HG02973 (cell line): ENCODE measurements around the gene FAM240B.

Experiments
- ATAC-seq: cut with Tn5 transposase; IDR thresholded peaks from one replicate; pipeline ENCODE4 v1.9.1; 2021; ENCODE audit warnings: moderate library complexity; ENCODE audit not compliant: unreplicated experiment

The FAM240B gene

DNA sequence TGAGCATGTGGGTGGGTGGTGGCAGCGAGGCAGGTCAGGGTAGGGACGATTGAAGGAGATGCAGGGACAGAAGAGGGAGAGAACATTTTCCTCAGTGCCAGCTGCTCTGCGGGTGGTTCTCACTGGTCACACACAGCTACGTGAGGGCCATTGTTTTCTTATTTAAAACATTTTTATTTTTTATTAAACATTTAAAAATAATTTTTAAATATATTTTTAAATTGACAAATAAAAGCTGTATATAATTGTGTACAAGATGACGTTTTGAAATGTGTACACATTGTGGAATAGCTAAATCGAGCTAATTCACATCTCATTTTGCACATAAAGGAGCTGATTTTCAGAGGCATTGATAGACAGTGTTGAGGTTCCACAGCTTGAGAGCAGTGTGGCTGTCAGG lies 14.0 kb downstream of the FAM240B start:
- no peak for ATAC-seq

DNA sequence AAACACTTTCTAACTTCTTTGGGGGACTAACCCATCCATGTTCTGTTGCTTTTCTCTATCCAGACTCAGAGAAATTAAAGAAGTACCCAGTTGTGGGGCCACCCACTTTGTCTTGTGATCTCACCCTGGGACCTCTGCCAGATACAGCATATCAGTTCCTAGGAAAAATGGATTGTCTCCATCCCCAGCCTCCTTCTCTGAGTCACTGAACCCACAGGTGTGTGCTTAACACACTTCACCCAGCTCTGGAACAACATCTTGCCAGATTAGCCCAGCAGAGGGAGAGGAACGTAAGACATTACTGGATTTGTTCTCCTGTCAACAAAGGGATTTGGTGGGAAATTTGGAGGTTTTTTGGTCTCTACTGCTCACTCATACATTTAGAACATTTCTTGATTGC lies 19.2 kb downstream of the FAM240B start:
- ATAC-seq = no peak

DNA sequence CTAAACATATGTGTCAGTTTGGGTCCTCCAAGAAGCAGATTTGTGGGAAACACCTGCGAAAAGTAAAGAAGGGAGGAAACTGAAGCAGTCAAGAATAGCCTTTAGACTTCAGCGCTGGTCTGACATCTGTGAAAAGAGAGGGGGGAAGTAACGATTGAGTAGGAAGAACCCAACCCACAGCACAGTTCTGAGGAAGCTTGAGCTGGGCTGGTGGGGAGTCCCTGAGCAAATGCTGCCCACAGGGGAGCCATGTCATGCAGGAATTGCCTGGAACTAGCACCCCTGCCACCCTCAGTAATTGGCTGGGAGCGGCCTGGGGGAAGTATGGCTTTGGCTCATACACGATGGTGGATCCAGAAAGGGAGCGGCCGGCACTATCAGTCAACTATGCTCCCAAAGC lies 20.6 kb downstream of the FAM240B start:
- no peak for ATAC-seq

DNA sequence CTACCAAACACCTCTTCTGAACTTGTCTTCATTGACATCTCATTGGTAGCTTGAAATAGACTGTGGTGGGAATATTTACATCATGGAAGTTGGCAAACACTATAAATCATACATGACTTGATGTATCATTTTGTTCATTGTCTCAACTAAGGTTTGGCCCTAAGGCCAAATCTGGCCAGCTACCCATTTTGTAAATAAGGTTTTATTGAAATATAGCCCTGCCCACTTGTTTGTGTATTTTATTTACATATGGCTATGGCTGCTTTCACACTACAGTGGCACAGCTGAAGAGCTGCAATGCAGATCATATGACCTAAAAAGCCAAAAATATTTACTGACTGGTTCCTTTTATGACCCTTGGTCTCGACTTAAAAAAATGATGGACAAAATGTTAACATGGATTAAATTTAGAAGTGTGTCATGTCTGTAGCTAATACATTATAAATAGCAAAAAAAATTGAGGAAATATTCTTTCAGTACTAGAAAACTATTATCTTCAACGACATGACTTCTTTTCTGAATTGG lies 22.1 kb downstream of the FAM240B start:
- ATAC-seq = no peak

DNA sequence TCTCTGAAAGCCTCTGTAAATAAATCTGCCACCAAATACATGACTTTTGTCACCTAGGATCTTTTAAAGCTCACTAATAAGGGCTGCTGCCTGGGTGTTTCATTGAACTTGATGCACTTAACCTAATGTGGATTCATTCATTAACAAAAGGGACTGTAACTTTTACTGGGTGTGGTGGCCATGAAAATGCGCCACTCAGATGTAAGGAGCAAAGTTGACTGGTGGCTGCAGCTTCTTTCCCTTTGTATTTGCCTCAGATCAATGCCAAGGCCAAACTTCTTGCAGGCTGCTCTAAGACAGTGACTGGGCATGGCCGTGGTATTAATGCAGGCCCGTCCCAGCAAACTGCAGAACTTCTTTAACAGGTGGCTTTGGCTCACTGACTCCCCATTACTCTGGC lies 22.9 kb downstream of the FAM240B start:
- ATAC-seq = no peak

DNA sequence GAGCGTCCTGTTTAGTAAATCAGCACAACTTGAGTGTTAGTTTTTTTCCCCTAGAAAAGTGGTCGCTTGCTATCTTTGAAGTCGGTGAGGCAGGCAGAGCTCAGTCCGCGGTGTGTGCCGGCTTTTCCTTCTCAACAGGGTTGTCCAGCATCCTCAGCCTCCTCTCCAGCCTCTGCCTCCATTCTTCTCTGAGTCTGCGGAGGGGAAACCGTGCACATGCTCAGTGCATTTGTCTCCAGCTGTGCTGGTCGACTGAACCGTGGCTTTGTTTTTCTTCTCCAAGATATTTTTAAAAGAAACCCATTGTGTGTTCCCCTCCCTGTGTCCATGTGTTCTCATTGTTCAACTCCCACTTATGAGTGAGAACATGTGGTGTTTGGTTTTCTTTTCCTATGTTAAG lies 25.3 kb downstream of the FAM240B start:
- ATAC-seq = no peak

DNA sequence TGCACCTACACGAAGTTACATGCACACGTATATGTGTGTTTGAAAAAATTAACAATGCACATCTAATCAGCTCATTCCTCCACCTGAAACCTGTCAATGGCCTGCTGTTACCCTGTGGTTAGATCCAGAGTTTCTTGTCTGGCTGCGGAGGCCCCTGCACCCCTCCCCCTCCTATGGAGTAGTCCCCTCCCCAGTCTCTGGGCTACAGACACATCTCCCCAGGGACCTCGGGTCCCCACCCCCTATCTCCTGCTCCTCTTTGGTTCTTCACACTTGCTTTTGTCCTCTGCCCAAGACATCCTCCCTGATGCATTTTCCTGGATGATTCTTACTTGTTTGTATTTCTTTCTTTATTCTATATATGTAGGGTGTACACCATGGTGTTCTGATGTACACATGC lies 27.2 kb downstream of the FAM240B start:
- no peak for ATAC-seq

DNA sequence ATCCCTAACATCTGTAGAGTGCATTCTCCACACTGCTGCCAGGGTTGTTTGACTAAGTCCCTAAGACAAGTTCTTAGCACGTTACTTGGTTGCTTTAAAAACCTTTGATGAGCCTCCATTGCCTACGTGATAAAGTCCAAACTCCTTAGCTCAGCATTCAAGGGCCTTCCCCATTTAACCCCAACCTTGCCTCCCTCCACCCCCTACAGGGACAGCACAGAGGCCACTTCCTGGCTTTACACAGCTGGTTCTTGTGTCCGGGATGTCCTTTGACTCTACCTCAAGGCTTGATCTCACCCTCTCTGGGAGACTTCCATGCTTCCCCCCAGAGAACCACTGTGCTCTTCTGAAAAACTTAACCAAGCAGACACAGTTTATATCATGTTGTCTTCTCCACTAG lies 29.4 kb downstream of the FAM240B start:
- no peak for ATAC-seq

DNA sequence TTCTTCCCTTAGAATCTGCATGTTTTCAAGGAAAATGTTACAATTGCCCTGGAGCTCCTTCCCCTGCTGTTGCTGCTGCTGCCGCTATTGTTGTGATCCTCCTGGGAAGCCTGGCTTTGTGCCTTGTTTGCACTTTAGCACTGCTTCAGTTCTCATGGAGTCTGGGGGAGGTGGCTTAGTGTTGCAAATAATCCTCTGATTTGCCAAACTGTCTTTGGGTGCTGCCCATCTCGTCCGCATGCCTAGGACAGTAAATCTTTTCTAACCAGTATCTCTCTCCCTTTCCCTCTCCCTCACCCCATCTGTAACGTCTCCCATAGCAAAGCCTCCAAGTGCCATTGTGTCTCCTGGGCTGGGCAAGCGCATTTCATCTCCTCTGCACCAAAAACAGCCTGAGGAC lies 30.3 kb downstream of the FAM240B start:
- no peak for ATAC-seq

DNA sequence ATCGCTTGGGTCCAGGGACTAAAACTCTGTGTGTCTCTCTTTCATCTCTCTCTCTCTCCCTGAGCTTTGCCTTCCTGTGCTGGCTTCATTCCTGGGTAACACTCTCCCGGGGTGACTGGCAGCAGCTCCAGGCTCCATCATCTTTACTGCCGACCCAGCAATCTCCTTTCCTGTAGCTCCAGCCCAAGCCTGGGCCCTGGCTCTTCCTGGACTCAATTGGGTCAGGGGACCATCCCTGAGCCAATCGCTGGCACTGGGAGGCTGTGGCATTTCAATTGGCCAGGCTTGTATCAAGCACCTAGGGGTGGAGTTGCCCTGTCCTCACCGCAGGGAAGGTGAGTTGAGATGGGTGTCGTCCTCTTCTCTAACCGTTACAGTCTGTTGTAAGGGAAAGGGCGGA lies 31.9 kb downstream of the FAM240B start:
- no peak for ATAC-seq

DNA sequence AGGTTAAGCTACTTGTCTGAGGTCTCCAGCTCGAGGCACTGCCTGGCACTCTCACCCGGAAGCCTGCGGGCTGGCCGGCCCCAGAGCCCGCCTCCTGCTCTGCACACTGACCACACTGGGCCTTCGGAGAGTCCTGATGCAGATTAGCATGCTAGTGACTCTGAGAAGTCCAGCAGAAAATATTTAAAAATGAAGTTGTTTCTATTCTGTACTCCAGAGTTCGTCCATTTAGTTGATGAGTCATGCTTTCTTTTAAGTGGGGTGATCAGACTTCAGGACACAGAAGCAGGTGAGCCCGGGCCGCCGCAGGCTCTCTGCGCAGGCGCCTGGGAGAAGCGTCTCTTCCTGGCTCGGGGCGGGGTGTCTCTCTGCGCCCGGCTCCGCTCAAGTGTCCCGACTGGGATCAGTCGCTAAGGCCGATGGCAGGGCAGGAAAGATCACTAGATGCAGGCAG lies 32.5 kb downstream of the FAM240B start:
- no peak for ATAC-seq

DNA sequence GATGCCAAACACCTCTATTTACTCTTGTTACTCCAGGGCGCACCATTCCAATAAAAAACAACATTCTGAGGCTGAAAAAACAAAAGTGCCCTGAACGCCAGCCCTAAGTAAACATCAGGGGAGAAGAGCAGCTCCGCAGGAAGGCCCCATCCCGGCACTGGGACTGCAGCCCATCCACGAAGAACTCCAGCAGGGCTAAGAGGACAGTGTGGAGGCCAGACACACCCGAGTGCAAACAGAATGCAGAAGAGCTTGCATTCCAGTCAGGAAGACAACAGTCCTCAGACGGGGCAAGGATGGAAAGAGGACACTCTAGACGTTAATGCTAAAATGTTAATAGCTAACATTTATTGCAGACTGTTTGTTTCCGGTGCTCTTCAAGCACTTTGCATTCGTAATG lies 33.0 kb downstream of the FAM240B start:
- no peak for ATAC-seq

DNA sequence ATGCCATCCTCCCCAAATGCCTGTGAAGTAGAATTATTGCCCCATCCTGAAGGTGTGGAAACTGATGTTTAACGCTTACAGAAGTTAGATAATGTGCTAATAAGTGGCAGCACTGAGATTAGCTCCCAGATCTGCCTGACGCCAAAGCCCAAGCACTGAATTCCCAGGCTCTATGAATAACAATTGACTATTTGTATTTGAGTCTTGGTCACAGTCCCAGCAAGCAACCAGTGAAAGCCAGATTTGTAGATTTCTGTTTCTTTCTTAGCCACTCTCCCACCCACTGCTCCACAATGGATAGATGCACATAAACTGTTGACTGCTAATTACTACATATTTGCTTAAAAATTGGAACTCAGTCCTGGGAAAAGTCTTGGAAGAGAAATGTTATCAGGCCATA lies 34.4 kb downstream of the FAM240B start:
- no peak for ATAC-seq

DNA sequence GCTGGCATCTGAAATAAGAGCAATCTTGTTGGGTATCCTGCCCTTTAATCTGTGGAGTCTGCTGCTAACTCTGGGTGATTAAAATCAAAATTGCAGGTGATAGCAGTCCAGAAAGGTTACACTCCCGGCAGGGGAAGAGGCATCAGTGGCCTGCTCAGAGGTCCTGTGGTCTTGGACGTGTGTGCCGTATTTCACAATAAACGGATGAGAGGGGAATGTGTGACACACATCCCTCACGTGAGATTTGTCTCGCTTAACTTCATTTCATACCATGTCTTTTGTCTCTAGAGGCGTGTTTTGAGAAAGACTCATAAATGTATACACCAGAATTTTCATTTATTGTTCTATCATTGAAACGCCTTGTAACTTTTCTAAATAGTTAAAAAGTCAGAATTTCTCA lies 36.6 kb downstream of the FAM240B start:
- ATAC-seq = no peak

DNA sequence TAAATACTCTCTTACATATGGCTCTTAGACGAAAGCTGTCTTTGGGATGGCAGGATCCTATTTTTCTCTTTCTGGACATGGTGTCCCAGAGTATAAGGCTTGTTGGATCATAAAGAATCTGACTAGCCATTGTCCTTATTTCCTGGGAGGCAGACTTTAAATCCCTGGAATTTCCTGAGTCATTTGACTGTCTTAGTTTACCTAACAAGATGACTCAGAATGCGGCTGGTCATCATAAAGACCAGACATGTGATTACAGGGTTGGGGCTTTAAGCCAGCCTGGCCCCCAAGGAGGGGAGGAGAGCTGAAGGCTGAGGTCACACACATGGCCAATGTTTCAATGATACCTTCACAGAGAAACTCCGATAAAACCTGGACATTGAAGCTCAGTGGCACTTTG lies 37.2 kb downstream of the FAM240B start:
- ATAC-seq = no peak

DNA sequence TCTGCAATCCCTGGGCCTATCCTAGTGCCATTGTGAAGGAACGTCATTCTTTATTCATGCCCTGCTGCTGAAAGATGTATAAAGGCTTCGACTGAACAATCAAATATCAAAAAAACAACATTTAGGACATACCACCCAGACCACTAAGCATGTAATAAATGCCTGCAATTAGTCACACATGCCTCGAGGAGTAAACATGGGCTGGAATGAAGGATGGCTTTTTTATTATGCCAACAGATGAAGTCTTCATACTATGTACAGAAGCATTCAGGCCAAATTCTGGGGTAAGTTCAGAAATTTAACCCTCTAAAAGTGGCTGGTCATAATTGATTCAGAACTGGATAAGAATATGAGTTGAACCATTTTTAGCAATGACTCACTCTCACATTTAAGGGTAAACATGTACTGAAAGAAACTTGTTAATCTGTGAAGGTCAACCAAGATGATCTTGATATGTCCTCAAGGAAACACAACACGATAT lies 38.1 kb downstream of the FAM240B start:
- ATAC-seq = no peak

DNA sequence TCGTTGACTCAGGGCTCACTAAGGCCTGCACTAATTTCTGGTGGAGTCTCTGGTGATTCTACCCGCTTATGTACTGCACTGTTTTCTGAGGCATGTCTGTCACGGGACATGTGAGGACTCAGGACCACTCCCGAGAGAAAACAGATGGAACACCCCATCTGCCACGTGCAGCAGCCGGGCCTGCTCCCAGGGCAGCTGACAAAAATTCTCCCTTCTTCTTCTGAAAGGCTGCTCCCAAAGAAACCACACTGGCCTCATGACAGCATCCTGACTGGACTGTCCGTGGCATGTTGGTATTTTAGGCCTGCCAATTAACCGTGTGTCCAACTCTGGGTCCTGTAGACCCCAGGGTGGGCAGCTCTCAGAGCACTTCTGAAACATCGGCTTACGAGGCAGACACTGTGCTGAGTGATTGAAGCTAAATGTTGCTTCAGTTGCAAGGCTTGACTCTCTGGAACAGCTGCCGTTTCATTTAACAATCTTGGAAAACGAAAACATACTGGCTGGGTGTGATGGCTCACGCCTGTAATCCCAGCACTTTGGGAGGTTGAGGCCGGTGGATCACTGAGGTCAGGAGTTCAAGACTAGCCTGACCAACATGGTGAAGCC lies 39.0 kb downstream of the FAM240B start:
- ATAC-seq = no peak

DNA sequence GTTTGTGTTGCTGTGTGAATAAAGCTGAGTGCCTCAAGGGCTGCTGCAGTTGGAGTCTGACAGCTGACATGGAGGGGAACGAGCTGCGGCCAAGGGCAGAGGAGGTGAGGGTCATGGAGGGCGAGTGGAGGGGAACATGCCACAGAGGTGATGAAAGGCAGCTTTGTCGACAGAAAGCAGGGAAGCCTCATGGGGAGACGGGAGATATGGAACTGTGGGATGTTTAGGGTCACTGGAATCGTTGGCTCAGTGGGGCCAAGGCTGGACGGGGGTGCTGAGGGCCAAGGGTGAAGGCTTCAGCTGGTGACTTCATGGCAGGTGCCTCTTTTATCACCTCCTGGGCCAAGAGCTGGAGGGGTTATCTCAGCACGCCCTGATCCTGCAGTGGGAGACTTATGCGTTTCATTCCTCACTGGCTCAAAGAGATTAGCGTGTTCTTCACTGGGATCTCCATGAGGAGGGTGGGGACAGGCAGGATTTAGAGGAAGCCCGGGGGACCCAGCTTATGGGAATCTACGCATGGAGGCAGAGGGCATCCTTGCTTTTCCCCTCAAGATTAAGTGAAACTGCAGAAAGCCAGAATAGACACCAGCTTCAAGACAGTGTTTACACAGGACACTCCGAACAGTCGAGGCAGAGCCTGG lies 42.2 kb downstream of the FAM240B start:
- ATAC-seq = no peak

DNA sequence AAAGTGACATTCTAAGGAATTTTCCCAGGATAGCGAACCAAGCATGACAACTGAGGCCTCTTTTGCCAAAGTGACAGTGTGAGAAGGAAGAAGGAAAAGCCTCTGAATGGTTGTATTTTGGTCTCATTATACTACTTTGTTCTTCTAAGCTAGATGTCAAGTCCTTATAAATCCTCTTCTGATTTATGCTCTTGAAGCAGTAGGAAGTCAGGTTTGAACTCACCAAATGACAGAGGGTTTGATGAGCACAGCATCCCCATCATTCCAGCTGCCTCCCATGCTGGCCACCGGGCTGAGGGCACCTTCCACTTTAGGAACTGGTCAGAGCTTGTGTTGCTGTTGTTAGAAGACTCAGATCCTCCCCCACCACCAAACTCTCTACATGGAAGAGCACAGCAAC lies 44.1 kb downstream of the FAM240B start:
- ATAC-seq = no peak

DNA sequence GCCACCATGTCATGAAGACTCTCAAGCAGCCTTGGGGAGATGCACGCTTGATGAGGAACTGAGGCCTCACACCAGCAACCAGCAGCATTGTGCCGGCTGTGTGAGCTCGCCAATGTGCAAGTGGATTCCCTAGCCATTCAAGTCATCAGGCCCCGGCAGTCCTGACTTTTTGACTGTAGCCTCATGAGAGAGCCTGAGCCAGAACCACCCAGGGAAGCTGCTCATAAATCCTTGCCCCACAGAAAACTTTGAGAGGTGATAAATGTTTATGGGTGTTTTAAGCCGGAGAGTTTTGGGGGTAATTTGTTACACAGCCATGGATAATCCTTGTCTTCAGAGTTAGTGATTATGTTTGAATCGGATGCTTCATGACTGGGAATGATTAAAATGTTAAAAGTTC lies 44.7 kb downstream of the FAM240B start:
- no peak for ATAC-seq

DNA sequence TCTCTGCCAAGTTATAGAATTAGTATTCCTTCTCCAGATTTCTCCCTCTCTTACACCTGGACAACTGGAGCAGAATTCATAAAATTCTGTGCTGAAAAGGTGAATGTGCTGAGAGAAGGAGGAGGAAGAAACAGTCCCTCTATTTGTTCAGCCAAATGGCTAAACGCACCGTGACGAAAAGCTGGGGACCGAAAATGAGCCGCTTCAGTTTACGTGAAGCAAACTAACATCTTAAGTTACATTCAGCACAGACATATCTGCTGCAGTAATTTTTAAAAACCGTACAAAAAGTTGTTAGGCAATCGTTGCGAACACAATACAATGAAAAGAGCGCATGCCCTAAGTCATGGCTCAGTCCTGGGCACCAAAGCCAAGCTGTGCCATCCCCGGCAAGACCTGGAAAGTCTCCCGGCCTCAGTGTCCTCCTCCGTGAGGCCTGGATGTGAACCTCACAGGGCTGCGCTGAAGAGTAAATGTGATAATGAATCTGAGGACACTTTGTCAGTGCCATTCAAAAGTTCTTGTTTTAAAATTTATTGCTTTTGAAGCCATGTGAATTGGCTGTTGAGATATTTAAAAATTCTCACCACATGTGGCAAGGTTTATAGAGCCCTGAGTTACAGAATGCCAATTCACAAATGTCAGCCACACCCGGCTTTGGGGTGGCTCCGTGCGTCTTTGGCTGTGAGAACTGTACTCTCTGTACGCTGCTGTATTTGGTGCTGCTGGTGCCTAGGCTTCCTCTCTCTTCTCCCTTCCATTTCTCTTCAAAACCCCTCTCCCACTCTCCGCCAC lies 46.3 kb downstream of the FAM240B start:
- no peak for ATAC-seq

DNA sequence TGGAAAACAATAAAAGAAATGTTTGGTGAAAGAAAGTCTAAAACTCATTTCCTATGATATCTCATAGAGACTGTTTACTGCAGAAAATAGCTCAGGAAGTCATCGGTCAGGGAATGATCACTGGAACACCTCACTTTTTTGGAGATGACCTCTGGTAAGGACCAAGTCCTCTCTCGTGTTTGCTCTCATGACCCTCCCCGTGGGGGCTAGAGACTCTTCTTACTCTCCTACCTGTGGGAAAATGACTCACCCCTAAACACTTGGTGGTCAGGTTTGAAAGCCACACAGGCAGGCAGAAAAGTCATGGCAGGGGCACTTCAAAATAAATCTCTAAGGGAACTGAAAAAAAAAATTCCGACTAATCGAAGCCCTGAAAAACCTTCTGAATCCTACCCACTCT lies 48.2 kb downstream of the FAM240B start:
- no peak for ATAC-seq
